Liver (tissue), 9 donors: Measurements from ENCODE around the gene WDR31. TPM values are rescaled to one million over a fixed set of nuclear protein-coding genes. Genes with fewer than 3 reads are reported as not detected.
A peak's percentile ranks its signal among the peaks of the same experiment; 100 is the strongest.

ENCODE experiments used
- DNase-seq: peaks from one replicate; pipeline ENCODE4 v3.0.0-alpha.2; 2017; ENCODE audit warnings: low spot score
- H3K27ac ChIP-seq, 2 donors: one replicate each; pipeline ENCODE4 v1.7.0; 2013; ENCODE audit warnings: inconsistent platforms in 2 of 2, low read length in 2 of 2, control low read depth in 1 of 2, low read depth in 1 of 2, mild to moderate bottlenecking in 1 of 2
- H3K27me3 ChIP-seq, 4 donors: one replicate each; pipeline versions ENCODE4 v1.6.1 to v1.7.0; 2013; ENCODE audit warnings: low read length in 3 of 4, inconsistent platforms in 1 of 4, mild to moderate bottlenecking in 1 of 4, moderate library complexity in 1 of 4; ENCODE audit not compliant: control insufficient read depth in 4 of 4, insufficient read depth in 4 of 4
- H3K36me3 ChIP-seq, 4 donors: one replicate each; pipeline versions ENCODE4 v1.6.1 to v1.7.0; 2013; ENCODE audit warnings: low read length in 3 of 4, mild to moderate bottlenecking in 3 of 4, low read depth in 1 of 4, moderate library complexity in 1 of 4; ENCODE audit not compliant: control insufficient read depth in 4 of 4, insufficient read depth in 3 of 4
- H3K4me1 ChIP-seq, 4 donors: one replicate each; pipeline versions ENCODE4 v1.6.1 to v1.7.0; 2013; ENCODE audit warnings: low read length in 3 of 4, mild to moderate bottlenecking in 3 of 4, moderate library complexity in 1 of 4; ENCODE audit not compliant: control insufficient read depth in 4 of 4, insufficient read depth in 4 of 4
- H3K4me3 ChIP-seq, 3 donors: one replicate each; pipeline versions ENCODE4 v1.6.1 to v1.7.0; 2013; ENCODE audit warnings: low read length in 3 of 3, control low read depth in 1 of 3, low read depth in 1 of 3, mild to moderate bottlenecking in 1 of 3
- H3K9ac ChIP-seq, 2 donors: one replicate each; pipeline ENCODE4 v1.7.0; 2013; ENCODE audit warnings: low read length in 2 of 2, mild to moderate bottlenecking in 2 of 2, moderate library complexity in 2 of 2, control low read depth in 1 of 2, low read depth in 1 of 2
- H3K9me3 ChIP-seq, 4 donors: one replicate each; pipeline versions ENCODE4 v1.6.1 to v1.7.0; 2013; ENCODE audit warnings: low read length in 3 of 4; ENCODE audit not compliant: control insufficient read depth in 4 of 4
- FOXA1 ChIP-seq: IDR thresholded peaks from 2 replicates; pipeline ENCODE4 v1.6.1; 2016; ENCODE audit warnings: antibody characterized with exemption
- FOXA2 ChIP-seq: IDR thresholded peaks from 2 replicates; pipeline ENCODE4 v1.6.1; 2016; ENCODE audit warnings: antibody characterized with exemption
- HNF4A ChIP-seq, 2 donors: conservative IDR thresholded peaks; 2 replicates each; pipeline ENCODE4 v1.6.1; 2016; ENCODE audit warnings: antibody characterized with exemption in 2 of 2, mild to moderate bottlenecking in 2 of 2
- HNF4G ChIP-seq: IDR thresholded peaks from 2 replicates; pipeline ENCODE4 v1.6.1; 2016; ENCODE audit warnings: antibody characterized with exemption
- JUND ChIP-seq, 2 donors: IDR thresholded peaks; 2 replicates each; pipeline ENCODE4 v1.6.1; 2016; ENCODE audit warnings: antibody characterized with exemption in 2 of 2
- NR2F2 ChIP-seq: IDR thresholded peaks from 2 replicates; pipeline ENCODE4 v1.6.1; 2016; ENCODE audit warnings: antibody characterized with exemption
- RAD21 ChIP-seq, 2 donors: IDR thresholded peaks; 2 replicates each; pipeline ENCODE4 v1.6.1; 2016; ENCODE audit warnings: antibody characterized with exemption in 2 of 2, mild to moderate bottlenecking in 2 of 2
- SP1 ChIP-seq: IDR thresholded peaks from 2 replicates; pipeline ENCODE4 v1.6.1; 2018; ENCODE audit warnings: antibody characterized with exemption, mild to moderate bottlenecking
- YY1 ChIP-seq: IDR thresholded peaks from 2 replicates; pipeline ENCODE4 v1.6.1; 2016; ENCODE audit warnings: antibody characterized with exemption, mild to moderate bottlenecking
- WGBS: extraction: QIAGEN DNeasy Blood & Tissue Kit; methylation state at CpG from one replicate; pipeline ENCODE4 v1.1.7; 2013; 5-methylcytosine and 5-hydroxymethylcytosine counted together
- polyA plus RNA-seq, 2 donors: library from polyadenylated mRNA; stranded (reverse) in 1 of 2; unstranded in 1 of 2; fragments of 200-250 nt in 1 of 2; fragments of >200 nt in 1 of 2; fragmentation: Nextera tagmentation in 1 of 2; extraction: Ambion mirVana in 1 of 2; gene quantifications; one replicate each; pipeline versions ENCODE4 v1.2.1 to v1.2.3, GENCODE V29; 2013 to 2015
- total RNA-seq, 2 donors: library from RNA; depleted of rRNA; stranded (reverse); fragments of >200 nt; gene quantifications; one replicate each; pipeline ENCODE4 v1.2.3, GENCODE V29; 2014
- TF ChIP-seq, protein P1 (sequence below): IDR thresholded peaks from 2 replicates; pipeline ENCODE4 v1.6.1; 2016; ENCODE audit warnings: antibody characterized with exemption, mild to moderate bottlenecking
- donor health status: healthy.
- donor health status: healthy.
- donor health status: healthy.
- donor health status: healthy.
- donor health status: healthy.

WDR31 gene
- total and polyA plus RNA-seq, 4 donors = 1.1 to 3.2 (median 1.2) TPM

DNA sequence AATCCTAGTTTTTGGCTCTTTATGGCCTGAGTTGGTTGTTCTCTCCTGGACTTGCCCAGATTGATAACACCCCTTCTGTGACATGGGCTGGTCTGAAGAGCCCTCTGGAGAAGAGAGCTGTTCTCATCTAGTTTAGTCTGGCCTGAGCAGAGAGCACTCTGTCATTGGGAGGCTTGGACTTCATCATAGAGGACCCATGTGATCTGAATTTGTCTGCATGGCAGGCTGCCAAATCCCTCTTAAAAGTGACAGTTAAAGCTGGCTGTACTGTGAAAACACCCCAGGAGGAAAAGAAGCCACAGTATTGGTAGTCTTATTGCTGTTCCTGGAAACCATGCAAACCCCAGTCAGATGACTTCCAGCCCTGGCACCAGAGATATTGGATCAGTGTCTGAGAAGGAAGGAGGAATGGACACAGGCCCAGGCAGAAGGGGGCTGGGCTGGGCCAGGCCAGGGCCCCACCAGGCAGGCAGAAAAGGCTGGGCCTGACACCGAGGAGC, 3.7 kb upstream of the WDR31 start:
- peak; percentile 81 for DNase-seq
- Histone ChIP-seq H3K9me3 (no peaks in the 10 kb centered on the region), H3K27me3 (no peaks in the 10 kb centered on the region), H3K27ac (peak overlapping the region; percentile 32 to 61), H3K9ac (no peak overlapping the region), H3K4me3 (no peak overlapping the region), H3K36me3 (no peaks in the 10 kb centered on the region), H3K4me1 (peaks cover 8 to 21% (median 15%) of the 10 kb centered on the region in 4 donors)
- 58% methylated on average over 1 of the region's 1 CpG for WGBS
- TF ChIP-seq FOXA1 (no peak), FOXA2 (no peak), SP1 (peak; percentile 20), JUND (IDR thresholded peaks at IDR 0.05) (no peak), HNF4A (conservative IDR thresholded peaks at IDR 0.05) (peak; percentile 15 to 19)
- TF ChIP-seq, protein P1, sequence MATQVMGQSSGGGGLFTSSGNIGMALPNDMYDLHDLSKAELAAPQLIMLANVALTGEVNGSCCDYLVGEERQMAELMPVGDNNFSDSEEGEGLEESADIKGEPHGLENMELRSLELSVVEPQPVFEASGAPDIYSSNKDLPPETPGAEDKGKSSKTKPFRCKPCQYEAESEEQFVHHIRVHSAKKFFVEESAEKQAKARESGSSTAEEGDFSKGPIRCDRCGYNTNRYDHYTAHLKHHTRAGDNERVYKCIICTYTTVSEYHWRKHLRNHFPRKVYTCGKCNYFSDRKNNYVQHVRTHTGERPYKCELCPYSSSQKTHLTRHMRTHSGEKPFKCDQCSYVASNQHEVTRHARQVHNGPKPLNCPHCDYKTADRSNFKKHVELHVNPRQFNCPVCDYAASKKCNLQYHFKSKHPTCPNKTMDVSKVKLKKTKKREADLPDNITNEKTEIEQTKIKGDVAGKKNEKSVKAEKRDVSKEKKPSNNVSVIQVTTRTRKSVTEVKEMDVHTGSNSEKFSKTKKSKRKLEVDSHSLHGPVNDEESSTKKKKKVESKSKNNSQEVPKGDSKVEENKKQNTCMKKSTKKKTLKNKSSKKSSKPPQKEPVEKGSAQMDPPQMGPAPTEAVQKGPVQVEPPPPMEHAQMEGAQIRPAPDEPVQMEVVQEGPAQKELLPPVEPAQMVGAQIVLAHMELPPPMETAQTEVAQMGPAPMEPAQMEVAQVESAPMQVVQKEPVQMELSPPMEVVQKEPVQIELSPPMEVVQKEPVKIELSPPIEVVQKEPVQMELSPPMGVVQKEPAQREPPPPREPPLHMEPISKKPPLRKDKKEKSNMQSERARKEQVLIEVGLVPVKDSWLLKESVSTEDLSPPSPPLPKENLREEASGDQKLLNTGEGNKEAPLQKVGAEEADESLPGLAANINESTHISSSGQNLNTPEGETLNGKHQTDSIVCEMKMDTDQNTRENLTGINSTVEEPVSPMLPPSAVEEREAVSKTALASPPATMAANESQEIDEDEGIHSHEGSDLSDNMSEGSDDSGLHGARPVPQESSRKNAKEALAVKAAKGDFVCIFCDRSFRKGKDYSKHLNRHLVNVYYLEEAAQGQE = no peak

GRCh38 chr9:113341712-113342410, 1.8 kb upstream of the WDR31 start:
- 76% methylated on average over 9 of the region's 9 CpGs for WGBS

GRCh38 chr9:113337714-113338113, 2.4 kb downstream of the WDR31 start:
- TF ChIP-seq HNF4G (no peak), FOXA1 (no peak), JUND (IDR thresholded peaks at IDR 0.05) (no peak), YY1 (no peak)
- no peak for DNase-seq
- Histone ChIP-seq H3K4me3 (no peak overlapping the region), H3K36me3 (no peaks in the 10 kb centered on the region), H3K4me1 (peaks cover 5 to 14% (median 11%) of the 10 kb centered on the region in 4 donors), H3K9ac (no peak overlapping the region), H3K9me3 (no peaks in the 10 kb centered on the region), H3K27me3 (no peaks in the 10 kb centered on the region), H3K27ac (no peak overlapping the region)
- 98% methylated on average over 2 of the region's 2 CpGs for WGBS

More at GRCh38 chr9:113341712-113342410, 1.8 kb upstream of the WDR31 start:
- Histone ChIP-seq H3K36me3 (no peaks in the 10 kb centered on the region), H3K9me3 (no peaks in the 10 kb centered on the region), H3K27ac (no peak overlapping the region), H3K27me3 (no peaks in the 10 kb centered on the region), H3K4me3 (no peak overlapping the region), H3K4me1 (peaks cover 8 to 21% (median 15%) of the 10 kb centered on the region in 4 donors), H3K9ac (no peak overlapping the region)
- TF ChIP-seq SP1 (no peak), HNF4G (no peak), RAD21 (IDR thresholded peaks at IDR 0.05) (no peak), HNF4A (conservative IDR thresholded peaks at IDR 0.05) (no peak), NR2F2 (no peak)
- peak; percentile 40 for DNase-seq
